NB4 (cell line): Measurements from ENCODE around the gene RABEPK.

Experiments used
- DNase-seq: peaks from one replicate; pipeline ENCODE4 v3.0.0; 2010; ENCODE audit warnings: low read depth
- H3K4me3 ChIP-seq: one replicate; pipeline ENCODE4 v1.5.1; 2011; ENCODE audit warnings: mild to moderate bottlenecking, low read depth, low read length, moderate library complexity
- CTCF ChIP-seq: IDR thresholded peaks from one replicate; pipeline ENCODE4 v1.5.1; 2012; ENCODE audit warnings: low read depth, low read length
- MAX ChIP-seq: IDR thresholded peaks from 2 replicates; pipeline ENCODE4 v1.6.1; 2011; ENCODE audit warnings: low read depth, low read length
- MYC ChIP-seq: IDR thresholded peaks from 2 replicates; pipeline ENCODE4 v1.6.1; 2011; ENCODE audit warnings: low read depth, low read length
- POLR2A ChIP-seq: IDR thresholded peaks from 2 replicates; pipeline ENCODE4 v1.6.1; 2011; ENCODE audit warnings: mild to moderate bottlenecking; ENCODE audit not compliant: insufficient read length; ENCODE audit errors: extremely low read depth

Gene RABEPK

GRCh38 chr9:125280945-125281344 lies 80.6 kb downstream of the RABEPK start:
- H3K4me3 ChIP-seq, result no peak overlapping the region
- no peak for DNase-seq
- TF ChIP-seq CTCF (no peak), MAX (no peak), MYC (no peak), POLR2A (no peak)
